IPS-NIHi11 (cell line): ENCODE data around the gene CLDN1.

Experiments
- DNase-seq: peaks from one replicate; pipeline ENCODE4 v3.0.0; 2012; ENCODE audit warnings: mixed read lengths, low spot score

CLDN1 gene, protein sequence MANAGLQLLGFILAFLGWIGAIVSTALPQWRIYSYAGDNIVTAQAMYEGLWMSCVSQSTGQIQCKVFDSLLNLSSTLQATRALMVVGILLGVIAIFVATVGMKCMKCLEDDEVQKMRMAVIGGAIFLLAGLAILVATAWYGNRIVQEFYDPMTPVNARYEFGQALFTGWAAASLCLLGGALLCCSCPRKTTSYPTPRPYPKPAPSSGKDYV

DNA sequence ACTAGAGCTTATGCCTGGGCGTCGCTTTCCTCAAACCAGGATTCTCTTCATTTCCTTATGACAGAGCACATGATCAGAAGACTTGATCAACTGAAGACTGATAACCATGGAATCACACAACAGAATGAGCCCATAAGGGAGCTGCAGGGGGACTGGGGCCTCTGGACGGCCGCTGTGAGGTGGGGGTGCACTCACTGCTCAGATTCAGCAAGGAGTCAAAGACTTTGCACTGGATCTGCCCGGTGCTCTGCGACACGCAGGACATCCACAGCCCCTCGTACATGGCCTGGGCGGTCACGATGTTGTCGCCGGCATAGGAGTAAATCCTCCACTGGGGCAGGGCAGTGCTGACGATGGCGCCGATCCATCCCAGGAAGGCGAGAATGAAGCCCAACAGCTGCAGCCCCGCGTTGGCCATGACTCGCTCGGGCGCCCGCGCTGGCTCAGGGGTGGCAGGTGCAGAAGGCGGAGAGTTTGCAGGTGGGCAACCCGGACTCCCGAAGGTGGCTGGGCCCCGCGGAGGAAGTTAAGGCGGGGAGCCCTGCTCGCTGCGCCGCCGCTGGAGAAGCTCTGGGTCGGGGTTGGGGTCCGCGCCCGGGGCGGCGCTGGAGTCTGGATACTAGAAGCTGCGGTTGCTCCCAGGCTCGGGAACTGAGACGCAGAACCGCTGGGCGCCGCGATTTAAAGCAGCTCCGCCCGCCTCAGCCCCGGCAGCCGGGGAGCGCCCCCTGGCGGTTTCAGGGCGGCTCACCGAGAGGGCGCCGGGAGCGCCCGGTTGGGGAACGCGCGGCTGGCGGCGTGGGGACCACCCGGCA, at the start of gene CLDN1:
CLDN1 (minus strand) TSS at position 658 of the 815 bp plus-strand sequence; CDS start at position 418, 240 bp downstream.
- peak; percentile 93 for DNase-seq

DNA sequence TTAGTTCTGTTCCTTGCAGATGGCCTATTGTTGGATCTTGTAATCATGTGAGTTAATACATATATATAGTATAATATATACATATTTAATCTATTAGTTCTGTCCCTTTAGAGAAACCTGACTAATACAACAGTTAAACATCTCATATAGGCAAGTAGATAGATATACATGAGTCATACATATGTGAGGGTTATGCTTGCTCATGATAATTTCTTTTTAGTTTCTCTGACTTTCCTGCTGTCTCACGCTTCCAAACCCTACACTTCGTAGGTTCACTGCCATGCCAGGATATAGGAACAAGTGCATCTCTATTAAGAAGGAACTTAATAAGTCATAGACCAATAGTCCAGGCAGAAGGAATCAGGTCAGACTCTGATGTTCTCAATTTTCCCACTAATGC, 48.9 kb upstream of the CLDN1 start:
- no peak for DNase-seq

DNA sequence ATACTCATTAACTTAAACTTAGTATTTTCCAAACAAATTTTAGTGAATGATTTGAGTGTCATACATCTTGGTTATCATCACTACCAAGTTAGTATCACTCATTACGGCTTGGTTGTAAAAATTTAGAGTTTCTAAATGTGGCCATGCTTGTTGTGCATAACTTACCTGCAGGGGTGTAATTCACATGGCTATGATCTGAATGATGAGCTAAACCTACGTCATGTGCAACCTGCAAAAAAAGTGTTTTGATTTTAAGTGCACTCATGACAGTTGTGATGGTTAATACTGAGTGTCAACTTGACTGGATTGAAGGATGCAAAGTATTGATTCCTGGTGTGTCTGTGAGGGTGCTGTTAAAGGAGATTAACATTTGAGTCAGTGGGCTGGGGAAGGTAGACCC, 48.1 kb upstream of the CLDN1 start:
- no peak for DNase-seq

DNA sequence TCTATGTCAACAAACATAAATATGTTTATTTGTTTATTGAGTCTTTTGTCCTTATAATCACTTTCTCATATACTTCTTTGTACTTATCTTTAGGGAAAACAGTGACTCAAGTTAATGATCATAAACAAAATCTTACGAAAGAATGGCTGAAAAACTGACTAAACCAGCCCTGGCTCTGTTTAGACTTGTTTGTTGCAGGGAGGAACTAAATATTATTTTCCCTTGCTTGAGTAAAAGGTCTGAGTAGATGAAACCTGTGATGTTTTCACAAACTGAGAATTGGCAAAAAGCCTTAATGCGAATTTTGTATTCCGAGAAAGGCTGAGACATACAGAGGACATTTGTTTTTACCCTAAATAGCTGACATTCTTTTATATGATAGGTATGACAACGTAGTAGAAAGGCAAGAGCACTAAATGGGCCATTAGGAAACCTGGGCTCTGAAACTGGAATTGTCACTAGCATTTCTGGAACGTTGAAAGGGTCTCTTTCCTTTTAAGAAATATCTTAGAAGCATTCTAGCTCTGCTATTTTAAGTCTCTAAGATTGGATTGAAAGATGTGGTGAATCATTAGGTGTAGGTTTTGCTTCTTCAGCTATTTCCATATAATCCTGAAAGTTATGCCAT, 47.5 kb upstream of the CLDN1 start:
- DNase-seq = no peak

DNA sequence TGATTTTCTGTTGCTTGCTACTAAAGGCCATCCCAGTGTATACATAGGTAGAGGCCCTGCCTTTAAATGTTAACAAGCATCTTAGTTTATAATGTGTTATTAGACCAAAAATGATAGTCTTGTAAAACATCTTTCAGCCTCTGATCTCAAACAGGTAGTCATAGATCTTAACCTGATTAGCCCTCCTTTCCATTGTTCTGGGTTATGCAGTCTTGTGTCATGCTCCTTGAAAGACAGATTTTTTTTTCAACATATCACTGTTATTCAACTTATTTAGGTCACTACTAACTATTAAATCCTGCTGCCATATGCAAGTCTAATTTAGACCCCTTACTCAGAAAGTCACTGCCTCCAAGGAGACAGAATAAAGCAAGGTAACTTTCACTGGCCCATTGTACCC, 46.6 kb upstream of the CLDN1 start:
- no peak for DNase-seq

DNA sequence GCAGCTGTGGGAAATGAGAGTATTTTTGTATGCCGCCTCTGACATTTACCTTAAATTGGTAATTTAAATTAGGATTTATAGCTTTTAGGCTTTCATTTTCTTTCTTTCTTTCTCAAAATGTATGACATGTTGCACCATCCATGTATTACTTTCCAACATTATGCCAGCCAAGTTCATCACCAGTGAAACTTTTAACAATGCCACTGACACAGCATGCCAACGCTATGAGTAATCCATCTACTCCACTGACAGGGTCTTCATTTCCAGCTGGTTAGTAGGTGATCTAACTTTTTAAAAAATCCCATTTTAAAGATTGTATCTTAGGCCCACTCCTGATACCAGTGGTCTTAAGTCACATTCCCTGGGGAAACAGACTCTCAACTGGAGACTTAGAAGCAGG, 43.9 kb upstream of the CLDN1 start:
- no peak for DNase-seq

DNA sequence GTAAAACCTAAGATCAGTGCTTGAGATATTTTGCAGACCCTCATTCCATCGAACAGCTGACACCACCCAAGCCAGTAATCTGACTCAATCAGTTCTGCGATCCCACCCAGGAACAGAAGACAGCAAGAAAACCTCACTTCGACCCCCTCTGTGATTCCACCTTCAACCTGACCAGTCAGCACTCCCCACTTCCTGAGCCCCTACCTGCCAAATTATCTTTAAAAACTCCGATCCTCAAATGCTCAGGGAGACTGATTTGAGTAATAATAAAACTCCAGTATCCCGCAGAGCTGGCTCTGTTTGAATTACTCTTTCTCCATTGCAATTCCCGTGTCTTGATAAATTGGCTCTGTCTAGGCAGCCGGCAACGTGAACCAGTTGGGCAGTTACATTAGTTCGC, 40.0 kb upstream of the CLDN1 start:
- DNase-seq = no peak

DNA sequence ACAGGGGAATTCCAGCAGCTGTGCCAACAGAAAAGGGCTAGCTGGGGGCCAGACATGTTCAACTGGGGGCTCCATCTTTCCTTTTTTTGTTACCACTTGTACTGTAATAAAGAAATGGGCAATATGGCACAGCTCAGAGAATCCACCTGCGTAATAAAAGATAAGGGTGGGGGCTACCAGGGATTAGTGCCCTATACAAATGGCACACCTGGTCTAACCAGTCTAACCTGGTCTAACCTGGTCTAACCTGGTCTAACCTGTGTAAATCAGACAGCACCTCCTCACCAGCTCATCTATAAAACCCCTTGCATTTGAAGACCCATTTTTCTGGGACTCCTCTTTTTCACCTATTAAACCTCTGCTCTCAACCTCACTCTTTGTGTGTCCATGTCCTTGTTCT, 39.5 kb upstream of the CLDN1 start:
- no peak for DNase-seq

DNA sequence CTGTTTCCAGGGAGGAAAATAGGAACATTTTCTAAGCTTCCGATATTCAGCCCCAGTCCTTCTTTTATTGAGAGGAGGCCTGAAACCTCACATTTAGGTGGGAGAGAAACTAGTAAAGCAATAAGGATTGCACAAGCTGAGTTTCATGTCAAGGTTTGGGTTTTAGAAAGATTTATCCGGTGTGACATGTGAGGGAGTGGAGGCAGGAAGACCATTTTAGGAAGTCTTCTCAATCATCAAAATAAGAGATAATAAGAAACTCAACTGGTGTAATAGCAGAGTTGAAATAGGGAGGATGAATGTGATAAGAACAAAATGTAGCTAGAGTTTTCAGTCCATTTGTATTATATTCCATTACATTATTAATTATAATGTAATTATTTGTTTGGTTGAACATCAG, 38.0 kb upstream of the CLDN1 start:
- DNase-seq = no peak

DNA sequence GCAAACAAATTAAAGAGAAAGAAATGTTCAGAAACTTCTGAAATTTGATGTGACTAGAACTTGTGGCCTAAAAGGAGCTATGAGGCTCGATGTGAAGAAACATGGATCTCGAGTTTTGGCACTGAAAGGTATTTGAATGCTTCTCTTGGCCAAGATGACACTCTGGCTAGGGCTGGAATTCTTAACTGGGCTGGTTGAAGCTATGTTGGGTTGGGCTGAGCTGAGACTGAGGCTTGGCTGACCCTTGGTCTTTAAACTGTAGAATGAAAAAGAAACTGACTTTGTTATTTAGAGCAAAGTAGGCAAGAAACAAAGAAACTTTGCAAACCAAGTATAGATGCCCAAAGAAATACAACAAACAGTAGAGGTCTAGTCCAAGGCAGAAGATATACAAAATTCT, 37.6 kb upstream of the CLDN1 start:
- DNase-seq = no peak

DNA sequence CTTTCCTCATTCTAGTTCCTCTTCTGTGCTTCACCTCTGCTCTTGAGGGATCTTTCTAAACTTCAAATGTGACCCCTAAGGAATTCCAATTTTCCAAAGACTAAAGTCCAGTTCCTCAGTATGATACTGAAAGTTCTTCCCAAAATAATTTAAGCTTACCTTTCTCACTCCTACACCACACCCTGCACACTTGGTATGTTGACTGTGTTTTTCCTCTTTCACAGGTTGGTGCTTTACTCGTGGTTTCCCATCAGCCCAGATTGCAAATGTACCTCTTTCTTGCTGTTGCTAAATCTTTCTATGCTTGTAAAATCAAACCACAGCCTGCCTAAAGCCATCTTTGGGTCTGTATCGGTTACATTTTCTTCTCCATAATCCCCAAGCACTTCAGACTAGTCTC, 35.2 kb upstream of the CLDN1 start:
- DNase-seq = no peak

DNA sequence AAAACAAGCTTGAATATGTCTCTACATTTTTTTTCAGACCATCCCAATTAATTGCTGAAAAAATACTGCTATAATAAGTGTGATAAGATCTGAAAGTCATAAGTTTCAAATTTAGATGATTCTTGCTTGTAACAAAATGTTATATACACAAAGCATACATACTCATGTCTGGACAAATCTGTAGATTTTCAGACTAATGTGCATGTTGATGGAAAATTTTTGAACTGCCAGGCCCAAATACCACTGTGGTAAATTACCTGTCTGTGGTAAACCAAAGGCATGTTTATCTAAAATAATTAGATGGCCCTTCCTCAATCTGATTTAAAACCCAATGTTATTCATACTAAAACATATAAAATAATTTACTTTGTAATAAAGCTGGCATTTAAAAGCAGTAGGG, 34.0 kb upstream of the CLDN1 start:
- DNase-seq = no peak

DNA sequence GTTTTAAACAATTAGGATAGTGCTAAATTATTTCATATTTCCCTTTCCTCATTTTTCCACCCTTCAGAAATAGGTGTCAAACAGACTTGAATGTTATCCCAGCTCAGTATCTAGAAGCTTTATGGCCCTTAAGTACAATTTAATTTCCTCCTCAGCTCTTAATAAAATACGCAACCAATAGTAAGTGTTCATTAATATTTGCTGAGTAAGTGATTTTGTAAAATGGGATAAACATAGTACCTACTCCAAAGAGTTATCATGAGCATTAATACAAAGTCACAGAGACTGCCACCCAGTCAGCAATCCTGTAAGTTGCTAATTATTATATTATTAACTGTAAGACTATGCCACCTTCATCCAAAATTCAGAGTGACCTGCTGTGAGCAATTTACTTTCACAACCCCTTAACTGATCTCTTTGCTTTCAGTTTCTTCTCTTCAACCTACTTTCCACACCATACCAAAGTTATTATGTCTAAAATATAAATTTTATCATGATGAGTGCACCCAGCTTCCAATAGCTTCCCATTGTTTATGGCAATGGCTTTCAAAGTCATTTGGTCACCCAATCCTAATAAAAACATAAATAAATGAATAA, 30.7 kb upstream of the CLDN1 start:
- DNase-seq = no peak

DNA sequence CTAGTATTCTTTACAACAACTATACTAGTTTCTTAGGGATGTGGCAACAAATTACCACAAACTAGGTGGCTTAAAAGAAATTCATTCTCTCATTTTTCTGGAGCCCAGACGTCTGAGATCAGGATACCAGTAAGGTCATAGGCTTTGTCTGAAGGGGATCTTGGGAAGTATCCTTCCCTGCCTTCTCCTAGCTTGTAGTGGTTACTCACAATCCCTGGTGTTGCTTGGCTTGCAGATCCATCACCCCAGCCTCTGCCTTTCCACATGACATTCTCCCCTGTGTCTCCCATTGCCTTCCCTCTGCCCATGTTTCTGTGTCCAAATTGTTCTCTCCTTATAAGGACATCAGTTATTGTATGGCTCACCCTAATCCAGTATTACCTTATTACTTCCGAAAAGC, 24.3 kb upstream of the CLDN1 start:
- DNase-seq = no peak

DNA sequence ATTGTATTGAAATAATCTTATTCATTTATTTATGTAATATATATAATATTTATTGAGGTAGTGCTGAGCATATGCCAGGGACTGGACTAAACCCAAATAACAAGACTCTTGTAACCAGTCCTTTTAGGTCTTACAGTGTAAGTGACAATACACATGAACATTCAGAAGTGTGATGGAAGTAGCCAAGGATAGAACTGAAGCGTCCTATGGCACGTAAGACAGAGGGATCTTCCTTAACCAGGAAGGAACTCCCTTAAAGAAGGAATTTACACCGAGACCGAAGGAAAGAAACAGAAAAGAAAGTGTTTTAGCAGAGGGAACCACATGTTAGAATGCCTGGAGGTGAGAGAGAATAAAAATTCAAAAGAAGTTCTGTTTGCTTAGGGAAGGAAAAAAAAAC, 23.6 kb upstream of the CLDN1 start:
- no peak for DNase-seq

DNA sequence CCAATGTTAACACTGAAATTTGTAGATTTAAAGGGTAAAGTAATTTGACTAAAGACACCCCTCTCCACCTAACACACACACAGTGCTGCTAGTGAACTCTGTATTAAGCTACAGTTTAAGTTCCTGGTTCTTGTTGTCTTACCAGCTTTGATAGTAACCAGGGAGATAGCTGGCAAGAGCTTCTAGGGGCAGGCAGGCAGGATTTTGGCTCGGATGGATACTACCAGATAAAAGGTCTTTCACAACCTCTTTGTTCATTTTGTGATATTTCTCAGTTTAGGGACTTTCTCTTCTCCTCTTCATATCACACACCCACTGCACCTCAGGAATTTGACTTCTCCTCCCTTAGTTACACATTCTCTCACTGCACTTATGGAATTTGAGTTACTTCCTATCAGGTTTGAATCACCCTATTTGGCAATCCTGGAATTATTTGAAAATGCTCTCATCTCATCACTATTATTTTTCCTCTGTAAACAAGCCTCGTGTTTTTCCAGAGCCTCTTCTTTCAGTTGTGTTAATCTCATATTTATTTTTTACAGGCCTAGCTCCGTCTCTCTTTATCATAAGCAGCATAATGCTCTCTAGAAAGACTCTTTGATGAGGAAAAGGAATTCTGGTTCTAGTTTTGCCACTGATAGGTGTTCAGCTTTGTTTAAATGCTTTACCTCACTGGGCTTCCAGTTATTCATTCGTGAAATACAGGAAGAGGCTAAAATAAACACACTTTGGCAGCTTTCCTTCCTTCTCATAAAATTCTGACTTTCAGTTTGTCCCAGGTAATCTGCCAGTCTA, 23.0 kb upstream of the CLDN1 start:
- DNase-seq = no peak

DNA sequence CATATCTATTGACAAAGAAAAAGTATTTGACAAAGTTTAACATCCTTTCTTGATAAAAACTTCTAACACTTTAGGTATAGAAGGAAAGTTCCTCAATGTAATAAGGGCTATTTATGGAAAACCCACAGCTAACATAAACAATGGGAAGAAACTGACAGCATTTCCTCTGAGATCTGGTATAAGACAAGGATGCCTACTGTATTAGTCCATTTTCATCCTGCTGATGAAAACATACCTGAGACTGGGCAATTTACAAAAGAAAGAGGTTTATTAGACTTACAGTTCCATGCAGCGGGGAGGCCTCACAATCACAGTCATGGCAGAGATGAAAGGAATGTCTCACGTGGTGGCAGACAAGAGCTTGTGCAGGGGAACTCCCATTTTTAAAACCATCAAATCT, 17.8 kb upstream of the CLDN1 start:
- DNase-seq = no peak

DNA sequence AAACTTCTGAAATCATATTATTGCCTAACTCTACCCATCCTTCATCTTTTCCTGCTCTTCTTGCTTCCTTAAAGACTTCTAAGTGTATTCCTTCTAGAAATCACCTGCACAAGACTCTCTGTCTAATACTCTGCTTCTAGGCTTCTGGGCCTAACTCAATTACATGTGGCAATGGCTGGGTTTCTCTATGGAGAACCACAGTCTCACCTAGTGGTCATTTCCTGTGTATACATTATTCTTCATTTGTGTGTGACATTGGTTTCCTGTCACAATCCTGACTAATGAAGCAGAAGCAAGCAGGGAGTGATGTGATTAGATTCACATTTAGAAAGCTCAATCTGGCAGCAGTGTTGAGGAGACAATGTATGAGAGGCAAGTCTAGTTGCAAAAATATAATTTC, 16.9 kb upstream of the CLDN1 start:
- DNase-seq = no peak

DNA sequence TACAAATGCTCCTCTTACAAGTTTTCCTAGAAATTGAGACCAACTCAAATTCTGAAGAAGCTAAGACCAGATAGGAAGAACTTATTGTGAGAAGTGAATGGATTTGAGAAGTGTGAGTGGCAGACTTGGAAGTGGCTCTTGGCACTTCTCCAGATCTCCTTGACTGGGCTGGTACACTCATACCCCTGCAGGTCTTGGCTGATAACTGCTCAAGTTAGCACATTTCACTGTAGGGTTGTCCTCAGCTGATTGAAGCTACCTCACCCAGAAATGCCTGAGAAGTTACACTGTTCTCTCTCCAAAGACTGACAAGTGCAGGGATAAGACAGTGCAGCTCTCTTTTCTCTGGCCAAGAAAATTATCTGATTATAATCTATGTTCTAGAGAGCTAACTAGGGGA, 16.5 kb upstream of the CLDN1 start:
- no peak for DNase-seq

DNA sequence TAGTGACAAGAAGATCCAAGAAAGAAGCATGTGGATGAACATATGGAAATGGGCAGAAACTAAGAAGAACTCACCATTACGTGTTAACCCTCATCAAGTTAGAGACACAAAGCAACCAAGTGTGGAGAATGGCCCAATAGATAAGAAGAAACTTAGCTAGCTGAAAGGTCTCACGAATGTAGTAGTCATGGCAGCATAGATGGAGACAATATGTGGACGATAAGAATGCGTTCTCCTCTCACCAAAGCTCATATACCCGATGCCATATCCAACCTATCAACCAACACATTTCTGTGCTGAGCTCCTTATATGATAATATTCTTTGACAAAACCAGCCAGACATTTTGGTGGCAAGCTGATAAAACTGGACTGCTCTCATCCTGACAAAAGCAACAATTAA, 15.1 kb upstream of the CLDN1 start:
- no peak for DNase-seq

DNA sequence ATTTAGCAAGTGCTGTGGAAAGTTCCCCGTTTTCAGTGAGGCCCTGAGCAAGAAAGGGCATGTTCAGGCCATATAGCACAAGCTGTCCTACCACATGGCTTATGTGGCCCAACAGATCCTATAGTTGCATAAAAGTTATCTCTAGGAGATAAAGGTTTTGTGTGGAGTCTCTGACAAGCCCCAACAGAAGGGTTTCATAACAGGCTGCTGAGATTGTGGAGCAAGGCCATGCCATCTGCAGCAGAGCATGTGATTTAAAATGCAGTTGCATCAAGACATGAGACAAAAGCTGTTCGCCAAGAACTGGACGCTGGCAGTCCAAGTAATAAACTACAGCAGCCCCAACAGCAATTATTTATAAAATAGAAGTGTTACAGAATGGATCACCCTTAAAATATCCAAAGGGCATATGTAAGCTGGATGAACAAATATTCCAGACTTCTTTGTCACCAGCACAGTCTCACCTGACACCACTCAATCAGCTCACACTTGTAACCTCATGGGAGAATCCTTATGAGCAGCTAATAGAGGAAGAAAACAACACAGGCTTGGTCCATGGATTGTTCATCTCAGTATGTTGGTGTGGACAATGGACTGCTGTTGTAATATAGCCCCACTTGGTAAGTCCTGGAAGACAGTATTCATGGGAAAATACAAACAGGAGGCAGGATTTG, 14.4 kb upstream of the CLDN1 start:
- DNase-seq = no peak

DNA sequence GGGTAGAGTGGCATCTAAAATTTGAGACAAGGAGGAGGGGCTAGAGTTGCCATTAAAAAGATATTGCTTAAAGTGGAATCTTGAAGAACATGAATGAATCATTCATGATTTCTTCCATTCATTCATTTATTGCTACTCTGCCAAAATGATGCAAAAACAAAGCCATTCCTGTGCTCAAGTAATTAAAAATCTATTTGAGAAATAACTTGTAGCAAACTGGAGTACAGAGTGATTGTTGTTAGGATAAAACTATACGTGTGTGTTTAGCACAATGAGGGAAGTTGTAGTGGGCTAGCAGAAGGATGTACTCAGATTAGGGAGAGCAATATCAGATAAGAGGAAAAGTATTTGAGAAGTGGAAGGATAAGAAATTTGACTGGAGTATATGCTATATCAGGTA, 11.7 kb upstream of the CLDN1 start:
- DNase-seq = no peak
